Mesothelial cell of epicardium (in vitro differentiated cells): Measurements from ENCODE around the gene KAZN. TPM values are rescaled to one million over a fixed set of nuclear protein-coding genes. Genes with fewer than 3 reads are reported as not detected.

Source experiments
- DNase-seq, 2 experiments: peaks; one replicate each; pipeline ENCODE4 v3.0.0; 2021; ENCODE audit warnings: low spot score in 2 of 2; ENCODE audit not compliant: unreplicated experiment in 2 of 2
- H3K27ac Mint-ChIP-seq: 2 replicates; pipeline ENCODE4 v1.8.0; 2021; ENCODE audit warnings: mixed read lengths
- H3K27me3 Mint-ChIP-seq: 2 replicates; pipeline ENCODE4 v1.8.0; 2021; ENCODE audit warnings: low read depth, mixed read lengths
- H3K36me3 Mint-ChIP-seq: 2 replicates; pipeline ENCODE4 v1.8.0; 2021; ENCODE audit warnings: mixed read lengths
- H3K4me1 Mint-ChIP-seq: 2 replicates; pipeline ENCODE4 v1.8.0; 2021; ENCODE audit warnings: mixed read lengths
- H3K4me3 Mint-ChIP-seq: 2 replicates; pipeline ENCODE4 v1.8.0; 2021; ENCODE audit warnings: mild to moderate bottlenecking, moderate library complexity, mixed read lengths
- H3K9me3 Mint-ChIP-seq: 2 replicates; pipeline ENCODE4 v1.8.0; 2021; ENCODE audit warnings: mixed read lengths
- total RNA-seq: library from RNA; stranded (reverse); gene quantifications from 3 replicates; pipeline ENCODE4 v1.2.1, GENCODE V29; 2021
- TF ChIP-seq, protein P1 (sequence below): fragments of 200-600 bp; sonication (generic); IDR thresholded peaks from one replicate; pipeline ENCODE4 v1.5.0; 2021; ENCODE audit warnings: antibody characterized with exemption; ENCODE audit not compliant: unreplicated experiment

The KAZN gene
- total RNA-seq, 1 donor from 2014 or later: 38.4 TPM

DNA sequence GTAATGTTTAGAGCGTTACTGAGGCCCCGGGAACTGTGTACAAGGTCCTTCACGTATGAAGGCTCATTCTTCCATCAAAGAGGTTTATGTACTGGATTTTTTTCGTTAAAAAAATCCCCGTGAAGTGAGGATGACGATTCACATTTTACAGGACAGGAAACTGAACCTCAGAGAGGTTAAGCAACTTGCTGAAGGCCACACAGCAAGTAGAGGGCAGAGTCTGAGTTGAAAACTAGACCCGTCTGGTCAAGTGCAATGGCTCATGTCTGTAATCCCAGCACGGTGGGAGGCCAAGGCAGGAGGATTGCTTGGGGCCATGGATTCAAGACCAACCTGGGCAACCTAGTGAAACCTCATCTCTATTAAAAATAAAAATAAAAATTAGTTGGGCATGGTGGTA, 140.2 kb downstream of the KAZN start:
- no peaks in the 10 kb centered on the region for H3K9me3 Mint-ChIP-seq
- H3K27me3 Mint-ChIP-seq: no peaks in the 10 kb centered on the region
- H3K4me3 Mint-ChIP-seq: no peak overlapping the region
- no peak overlapping the region for H3K27ac Mint-ChIP-seq
- no peak for DNase-seq
- H3K36me3 Mint-ChIP-seq: no peaks in the 10 kb centered on the region
- TF ChIP-seq, protein P1, sequence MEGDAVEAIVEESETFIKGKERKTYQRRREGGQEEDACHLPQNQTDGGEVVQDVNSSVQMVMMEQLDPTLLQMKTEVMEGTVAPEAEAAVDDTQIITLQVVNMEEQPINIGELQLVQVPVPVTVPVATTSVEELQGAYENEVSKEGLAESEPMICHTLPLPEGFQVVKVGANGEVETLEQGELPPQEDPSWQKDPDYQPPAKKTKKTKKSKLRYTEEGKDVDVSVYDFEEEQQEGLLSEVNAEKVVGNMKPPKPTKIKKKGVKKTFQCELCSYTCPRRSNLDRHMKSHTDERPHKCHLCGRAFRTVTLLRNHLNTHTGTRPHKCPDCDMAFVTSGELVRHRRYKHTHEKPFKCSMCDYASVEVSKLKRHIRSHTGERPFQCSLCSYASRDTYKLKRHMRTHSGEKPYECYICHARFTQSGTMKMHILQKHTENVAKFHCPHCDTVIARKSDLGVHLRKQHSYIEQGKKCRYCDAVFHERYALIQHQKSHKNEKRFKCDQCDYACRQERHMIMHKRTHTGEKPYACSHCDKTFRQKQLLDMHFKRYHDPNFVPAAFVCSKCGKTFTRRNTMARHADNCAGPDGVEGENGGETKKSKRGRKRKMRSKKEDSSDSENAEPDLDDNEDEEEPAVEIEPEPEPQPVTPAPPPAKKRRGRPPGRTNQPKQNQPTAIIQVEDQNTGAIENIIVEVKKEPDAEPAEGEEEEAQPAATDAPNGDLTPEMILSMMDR: no peak
- peaks cover 25% of the 10 kb centered on the region for H3K4me1 Mint-ChIP-seq

DNA sequence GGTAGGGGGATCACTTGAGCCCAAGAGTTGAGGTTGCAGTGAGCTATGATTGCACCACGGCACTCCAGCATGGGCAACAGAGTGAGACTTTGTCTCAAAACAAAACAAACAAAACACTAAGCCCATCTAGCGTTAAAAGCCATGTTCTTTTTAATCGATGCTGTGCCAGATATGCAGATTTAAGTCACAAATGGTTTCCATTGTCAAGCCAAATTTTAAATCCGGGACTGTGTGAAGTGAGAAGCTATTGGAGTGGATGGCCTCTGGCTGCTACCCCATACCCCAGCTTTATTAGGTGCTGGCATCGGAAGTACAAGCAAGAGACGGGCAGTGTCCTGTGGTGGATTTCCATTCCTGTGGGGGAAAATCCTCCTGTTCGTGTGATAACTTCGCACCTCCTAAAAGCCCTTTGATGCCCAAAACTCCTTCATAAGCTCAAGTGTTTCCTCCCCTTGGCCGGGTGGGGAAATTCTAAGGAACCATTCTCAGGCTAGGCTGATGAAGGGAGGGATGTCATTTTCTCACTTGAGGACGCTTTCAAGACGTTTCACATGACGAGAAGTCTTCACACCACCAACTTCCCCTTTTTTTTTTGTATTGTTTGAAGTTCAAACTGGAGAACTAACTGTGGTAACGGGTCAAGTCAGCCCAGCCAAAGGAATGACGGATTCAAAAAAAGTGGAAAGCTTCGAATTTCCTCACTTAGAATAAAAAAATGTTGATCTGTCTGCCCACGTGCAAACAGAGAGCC, 140.8 kb downstream of the KAZN start:
- Mint-ChIP-seq H3K4me3 (no peak overlapping the region), H3K4me1 (peaks cover 21% of the 10 kb centered on the region)
- no peak for DNase-seq

DNA sequence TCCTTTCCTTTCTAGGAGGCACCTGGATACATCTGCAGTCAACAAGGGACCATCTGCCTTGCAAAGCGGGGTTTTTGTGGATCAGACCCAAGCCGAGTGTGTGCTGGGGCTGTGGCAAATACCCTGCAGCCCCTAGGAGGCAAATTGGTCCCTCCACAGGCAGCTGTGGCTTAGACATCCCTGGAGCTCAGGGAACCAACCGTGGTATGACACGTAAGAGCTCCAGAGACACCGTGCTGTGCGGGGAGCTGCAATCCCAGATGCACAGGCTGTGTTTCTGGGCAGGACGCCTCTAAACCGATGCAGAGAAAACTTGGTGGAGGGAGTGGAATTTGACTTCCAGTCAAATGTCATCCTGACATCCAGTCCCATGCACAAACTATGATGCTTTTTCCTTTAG, 141.5 kb downstream of the KAZN start:
- Mint-ChIP-seq H3K27me3 (no peaks in the 10 kb centered on the region), H3K36me3 (no peaks in the 10 kb centered on the region), H3K27ac (no peak overlapping the region), H3K9me3 (no peaks in the 10 kb centered on the region), H3K4me3 (no peak overlapping the region), H3K4me1 (peaks cover 23% of the 10 kb centered on the region)
- TF ChIP-seq, protein P1: no peak
- DNase-seq: no peak

More for the DNA sequence above, 140.8 kb downstream of the KAZN start:
- Mint-ChIP-seq H3K9me3 (no peaks in the 10 kb centered on the region), H3K36me3 (no peaks in the 10 kb centered on the region), H3K27me3 (no peaks in the 10 kb centered on the region), H3K27ac (no peak overlapping the region)
- TF ChIP-seq, protein P1: no peak

DNA sequence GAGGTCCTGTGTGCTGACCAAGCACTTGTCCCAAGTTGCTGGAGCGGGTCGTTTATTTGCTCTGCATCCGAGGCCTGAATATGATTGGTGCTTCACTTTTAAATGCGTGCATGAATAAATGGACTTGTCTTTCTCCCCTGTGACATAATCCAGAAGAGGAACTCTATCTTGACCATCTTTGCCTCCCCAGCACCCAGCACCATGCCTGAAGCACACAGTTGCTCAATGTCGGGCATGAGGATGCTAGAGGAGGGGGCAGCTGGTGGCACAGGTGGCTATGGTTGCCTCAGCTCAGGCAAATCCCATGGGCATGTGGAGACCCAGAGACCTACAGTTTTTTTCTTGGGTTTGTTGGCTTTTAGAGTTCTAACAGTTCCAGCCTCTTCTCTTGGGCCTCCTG, 142.6 kb downstream of the KAZN start:
- Mint-ChIP-seq H3K27me3 (no peaks in the 10 kb centered on the region), H3K9me3 (no peaks in the 10 kb centered on the region), H3K36me3 (no peaks in the 10 kb centered on the region), H3K27ac (no peak overlapping the region), H3K4me1 (peaks cover 30% of the 10 kb centered on the region), H3K4me3 (no peak overlapping the region)
- TF ChIP-seq, protein P1: no peak
- DNase-seq: no peak

DNA sequence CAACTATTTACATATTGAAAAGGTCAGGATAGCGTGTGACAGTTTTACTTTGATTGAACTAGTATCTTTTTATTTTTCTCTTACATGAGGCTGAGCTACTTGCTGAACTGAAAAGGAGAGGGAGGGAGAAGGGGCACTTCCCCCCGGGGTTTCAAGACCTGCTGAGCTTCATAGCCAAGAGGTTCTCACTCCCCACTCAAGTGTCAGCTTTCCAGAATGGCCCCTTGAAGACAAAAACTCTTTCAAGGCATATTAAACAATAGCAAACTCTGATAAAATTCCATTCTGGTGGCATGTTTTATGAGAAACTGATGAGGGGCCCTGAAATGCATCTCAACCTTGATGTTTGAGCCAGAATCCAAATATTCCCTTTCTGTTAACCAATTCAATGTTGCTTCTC, 143.0 kb downstream of the KAZN start:
- Mint-ChIP-seq H3K9me3 (no peaks in the 10 kb centered on the region), H3K36me3 (no peaks in the 10 kb centered on the region), H3K27ac (no peak overlapping the region), H3K27me3 (no peaks in the 10 kb centered on the region), H3K4me1 (peaks cover 32% of the 10 kb centered on the region), H3K4me3 (no peak overlapping the region)
- TF ChIP-seq, protein P1: no peak
- no peak for DNase-seq
